Stomach (tissue), 9 donors: ENCODE measurements around the gene CCDC148. TPM values are rescaled to one million over a fixed set of nuclear protein-coding genes. Genes with fewer than 3 reads are reported as not detected.
"Not testable (repeated sequence)": the region's sequence is repeated elsewhere in the genome, so short reads cannot be mapped to it uniquely, and the experiment has no call there.

Experiments
- DNase-seq, 2 donors: peaks; one replicate each; pipeline versions ENCODE4 v3.0.0 to v3.0.0-alpha.2; 2013 to 2019
- H3K27ac ChIP-seq, 5 donors: fragments of 200-600 bp in 4 of 5; sonication (generic) in 4 of 5; one replicate each; pipeline ENCODE4 v1.5.1; 2013 to 2019; ENCODE audit warnings: mild to moderate bottlenecking in 1 of 5, moderate library complexity in 1 of 5
- H3K27me3 ChIP-seq, 3 donors: fragments of 200-600 bp; sonication (generic); one replicate each; pipeline ENCODE4 v1.5.1; 2017 to 2019; ENCODE audit warnings: mixed run types in 1 of 3
- H3K36me3 ChIP-seq, 4 donors: fragments of 200-600 bp; sonication (generic); 1 replicate in 3 of 4; 2 replicates in 1 of 4; pipeline ENCODE4 v1.5.1; 2016 to 2019
- H3K4me1 ChIP-seq, 4 donors: fragments of 200-600 bp; sonication (generic); one replicate each; pipeline ENCODE4 v1.5.1; 2016 to 2019
- H3K4me3 ChIP-seq, 4 donors: fragments of 200-600 bp; sonication (generic) in 3 of 4; one replicate each; pipeline ENCODE4 v1.5.1; 2016 to 2019; ENCODE audit warnings: mild to moderate bottlenecking in 1 of 4
- H3K9me3 ChIP-seq, 4 donors: fragments of 200-600 bp; sonication (generic); one replicate each; pipeline ENCODE4 v1.5.1; 2016 to 2019
- EP300 ChIP-seq: sonication (generic); formaldehyde crosslinking; IDR thresholded peaks from one replicate; pipeline ENCODE4 v1.6.1; 2017; ENCODE audit warnings: antibody characterized with exemption
- POLR2A ChIP-seq, 4 donors: fragments of 450-650 bp; IDR thresholded peaks; one replicate each; pipeline ENCODE4 v1.6.1; 2016; ENCODE audit warnings: antibody characterized with exemption in 4 of 4, control low read depth in 2 of 4, mild to moderate bottlenecking in 1 of 4, moderate library complexity in 1 of 4
- POLR2AphosphoS5 ChIP-seq, 3 donors: sonication (generic); formaldehyde crosslinking; IDR thresholded peaks; one replicate each; pipeline ENCODE4 v1.6.1; 2016; ENCODE audit warnings: antibody characterized with exemption in 3 of 3
- WGBS, 5 donors: extraction: QIAGEN DNeasy Blood & Tissue Kit in 3 of 5; methylation state at CpG; one replicate each; pipeline versions ENCODE4 v1.1.5 to v1.1.7; 2013 to 2018; 5-methylcytosine and 5-hydroxymethylcytosine counted together
- intact Hi-C: fragments of 100-400 bp; cut with DNase I; formaldehyde crosslinking; loops from one replicate; pipeline ENCODE4 v1.15.1; 2023; ENCODE audit warnings: low total_unique reads
- polyA plus RNA-seq, 3 donors: library from polyadenylated mRNA; stranded (reverse); fragments of 200-250 nt; gene quantifications; one replicate each; pipeline ENCODE4 v1.2.3, GENCODE V29; 2013
- total RNA-seq, 5 donors: library from RNA; depleted of rRNA; stranded (reverse); fragments of >200 nt; gene quantifications; one replicate each; pipeline versions ENCODE4 v1.1.0 to v1.2.3, GENCODE V29; 2014 to 2016
- TF ChIP-seq, protein P1 (sequence below), 7 experiments: fragments of 450-650 bp in 4 of 7; fragments of 200-600 bp in 3 of 7; sonication (generic) in 3 of 7; IDR thresholded peaks; one replicate each; pipeline ENCODE4 v1.5.1; 2016 to 2019; ENCODE audit warnings: antibody characterized with exemption in 7 of 7, control low read depth in 2 of 7, mild to moderate bottlenecking in 1 of 7
- donor health status: healthy with polysubstance abuse.
- donor health status: Bipolar disorder and iron deficiency.
- donor health status: healthy.

Gene CCDC148
- total and polyA plus RNA-seq, 8 donors: 0.25 to 1.3 (median 0.43) TPM; not detected in 5

DNA sequence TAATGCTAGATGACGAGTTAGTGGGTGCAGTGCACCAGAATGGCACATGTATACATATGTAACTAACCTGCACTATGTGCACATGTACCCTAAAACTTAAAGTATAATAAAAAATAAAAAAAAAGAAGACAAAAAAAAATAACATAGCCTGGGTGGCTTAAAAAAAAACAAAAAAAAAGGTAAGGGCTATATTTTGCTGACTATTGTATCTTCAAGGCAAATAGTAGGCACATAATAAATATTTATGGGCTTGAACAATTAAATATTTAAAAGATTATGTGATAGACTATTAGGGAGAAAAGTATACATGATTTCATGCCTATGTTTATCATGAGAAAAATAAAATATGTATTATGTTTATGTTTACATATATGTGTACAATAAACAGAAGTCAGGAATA, 99.4 kb downstream of the CCDC148 start:
- H3K4me1 ChIP-seq: no peaks in the 10 kb centered on the region
- intact Hi-C loops: no loop called here
- H3K27me3 ChIP-seq: no peaks in the 10 kb centered on the region
- no peak for DNase-seq
- no peaks in the 10 kb centered on the region for H3K36me3 ChIP-seq
- H3K27ac ChIP-seq: no peak overlapping the region
- peaks cover 0 to 9% (median under 1%) of the 10 kb centered on the region in 4 donors for H3K9me3 ChIP-seq
- TF ChIP-seq POLR2A (IDR thresholded peaks at IDR 0.05) (no peak), EP300 (no peak), POLR2AphosphoS5 (IDR thresholded peaks at IDR 0.05) (no peak)
- TF ChIP-seq, protein P1, sequence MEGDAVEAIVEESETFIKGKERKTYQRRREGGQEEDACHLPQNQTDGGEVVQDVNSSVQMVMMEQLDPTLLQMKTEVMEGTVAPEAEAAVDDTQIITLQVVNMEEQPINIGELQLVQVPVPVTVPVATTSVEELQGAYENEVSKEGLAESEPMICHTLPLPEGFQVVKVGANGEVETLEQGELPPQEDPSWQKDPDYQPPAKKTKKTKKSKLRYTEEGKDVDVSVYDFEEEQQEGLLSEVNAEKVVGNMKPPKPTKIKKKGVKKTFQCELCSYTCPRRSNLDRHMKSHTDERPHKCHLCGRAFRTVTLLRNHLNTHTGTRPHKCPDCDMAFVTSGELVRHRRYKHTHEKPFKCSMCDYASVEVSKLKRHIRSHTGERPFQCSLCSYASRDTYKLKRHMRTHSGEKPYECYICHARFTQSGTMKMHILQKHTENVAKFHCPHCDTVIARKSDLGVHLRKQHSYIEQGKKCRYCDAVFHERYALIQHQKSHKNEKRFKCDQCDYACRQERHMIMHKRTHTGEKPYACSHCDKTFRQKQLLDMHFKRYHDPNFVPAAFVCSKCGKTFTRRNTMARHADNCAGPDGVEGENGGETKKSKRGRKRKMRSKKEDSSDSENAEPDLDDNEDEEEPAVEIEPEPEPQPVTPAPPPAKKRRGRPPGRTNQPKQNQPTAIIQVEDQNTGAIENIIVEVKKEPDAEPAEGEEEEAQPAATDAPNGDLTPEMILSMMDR (IDR thresholded peaks at IDR 0.05): no peak
- 79 to 95% (median 86%) methylated on average over 1 of the region's 1 CpG for WGBS, 5 donors
- H3K4me3 ChIP-seq: no peak overlapping the region

DNA sequence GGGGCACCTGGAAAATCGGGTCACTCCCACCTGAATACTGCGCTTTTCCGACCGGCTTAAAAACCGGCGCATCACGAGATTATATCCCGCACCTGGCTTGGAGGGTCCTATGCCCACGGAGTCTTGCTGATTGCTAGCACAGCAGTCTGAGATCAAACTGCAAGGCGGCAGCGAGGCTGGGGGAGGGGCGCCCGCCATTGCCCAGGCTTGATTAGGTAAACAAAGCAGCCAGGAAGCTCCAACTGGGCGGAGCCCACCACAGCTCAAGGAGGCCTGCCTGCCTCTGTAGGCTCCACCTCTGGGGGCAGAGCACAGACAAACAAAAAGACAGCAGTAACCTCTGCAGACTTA, 105.1 kb downstream of the CCDC148 start:
- intact Hi-C loops, H3K9me3 ChIP-seq, H3K4me1 ChIP-seq, H3K4me3 ChIP-seq, H3K27ac ChIP-seq, DNase-seq, H3K36me3 ChIP-seq, H3K27me3 ChIP-seq: not testable (repeated sequence)
- WGBS, 5 donors: 80 to 93% (median 92%) methylated on average over 8 to 9 of the region's 14 CpGs; no CpG with 5 or more reads in 2 of the 5 donors

DNA sequence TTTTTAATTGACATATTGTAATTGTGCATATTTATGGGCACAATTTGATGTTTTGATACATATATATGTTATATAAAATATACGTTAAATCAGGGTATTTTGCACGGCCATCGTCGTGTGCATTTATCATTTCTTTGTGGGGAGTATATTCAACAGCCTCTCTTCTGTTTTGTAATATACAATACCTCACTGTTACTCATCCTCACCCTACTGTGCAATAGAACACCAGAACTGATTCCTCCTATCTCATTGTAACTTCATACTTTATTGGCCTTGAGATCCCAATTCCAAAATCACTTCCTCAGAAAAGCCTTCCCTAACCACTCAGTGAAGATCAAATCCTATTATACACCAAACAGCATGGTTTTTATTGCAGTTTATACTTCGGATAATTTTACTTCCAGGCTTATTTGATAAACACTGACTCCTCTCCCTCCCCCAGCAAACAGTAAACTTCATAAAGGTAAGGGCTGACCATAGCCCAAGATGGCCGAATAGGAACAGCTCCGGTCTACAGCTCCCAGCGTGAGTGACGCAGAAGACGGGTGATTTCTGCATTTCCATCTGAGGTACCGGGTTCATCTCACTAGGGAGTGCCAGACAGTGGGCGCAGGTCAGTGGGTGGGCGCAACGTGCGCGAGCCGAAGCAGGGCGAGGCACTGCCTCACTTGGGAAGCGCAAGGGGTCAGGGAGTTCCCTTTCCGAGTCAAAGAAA, 105.6 kb downstream of the CCDC148 start:
- intact Hi-C loops, H3K27ac ChIP-seq, H3K36me3 ChIP-seq, DNase-seq, H3K27me3 ChIP-seq, H3K9me3 ChIP-seq, H3K4me3 ChIP-seq, H3K4me1 ChIP-seq: not testable (repeated sequence)
- WGBS, 5 donors: 92 to 97% (median 95%) methylated on average over 12 to 20 of the region's 20 CpGs

DNA sequence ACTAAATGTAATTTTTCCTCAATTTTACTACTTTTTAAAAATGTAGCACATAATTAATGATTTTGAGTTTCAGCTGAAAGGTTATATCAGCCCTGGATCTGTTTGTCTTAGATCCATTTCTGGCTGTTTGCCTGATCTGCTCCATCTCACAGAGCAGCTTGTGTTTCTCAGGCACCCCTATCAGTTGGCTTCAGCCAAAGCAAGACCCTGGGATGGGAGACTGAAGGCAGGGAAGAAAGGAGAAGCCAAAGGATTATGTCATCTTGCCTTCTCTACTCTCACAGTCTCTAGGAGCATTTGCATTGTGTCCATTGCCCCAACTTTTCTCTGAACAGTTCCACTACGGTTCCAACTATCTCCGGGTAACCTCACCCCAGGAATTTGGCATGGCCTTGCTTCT, 110.5 kb downstream of the CCDC148 start:
- peak in 1 of 2 donors; percentile 18 for DNase-seq
- Histone ChIP-seq H3K9me3 (no peaks in the 10 kb centered on the region), H3K27ac (no peak overlapping the region), H3K36me3 (no peaks in the 10 kb centered on the region), H3K4me3 (no peak overlapping the region), H3K4me1 (no peaks in the 10 kb centered on the region), H3K27me3 (no peaks in the 10 kb centered on the region)
- WGBS, 5 donors: 59 to 84% (median 73%) methylated on average over 2 of the region's 2 CpGs
- TF ChIP-seq POLR2A (IDR thresholded peaks at IDR 0.05) (no peak), POLR2AphosphoS5 (IDR thresholded peaks at IDR 0.05) (no peak), EP300 (no peak)
- TF ChIP-seq, protein P1 (IDR thresholded peaks at IDR 0.05): no peak
- intact Hi-C loops: no loop called here

DNA sequence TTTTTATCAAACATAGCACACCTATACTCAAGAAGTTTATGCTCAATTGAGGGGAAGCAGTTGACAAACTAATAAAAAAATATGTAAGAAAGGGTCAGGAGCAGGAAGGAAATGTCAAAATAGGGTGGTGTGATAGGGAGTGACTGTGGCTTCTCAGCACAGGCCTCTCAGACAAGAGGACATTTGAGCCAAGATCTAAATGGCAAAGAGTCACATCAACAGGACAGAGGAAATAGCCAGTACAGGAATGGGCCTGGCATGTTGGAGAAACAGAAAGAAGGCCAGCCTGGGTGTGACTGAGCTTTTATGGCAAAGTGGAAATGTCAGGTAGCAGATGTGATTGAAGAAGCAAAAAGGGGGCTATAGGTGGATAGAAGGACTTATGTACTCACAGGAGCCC, 117.0 kb downstream of the CCDC148 start:
- Histone ChIP-seq H3K27ac (no peak overlapping the region), H3K27me3 (no peaks in the 10 kb centered on the region), H3K4me1 (no peaks in the 10 kb centered on the region), H3K9me3 (no peaks in the 10 kb centered on the region), H3K4me3 (no peak overlapping the region), H3K36me3 (no peaks in the 10 kb centered on the region)
- no peak for DNase-seq
- intact Hi-C loops: no loop called here
- TF ChIP-seq, protein P1 (IDR thresholded peaks at IDR 0.05): no peak
- TF ChIP-seq POLR2AphosphoS5 (IDR thresholded peaks at IDR 0.05) (no peak), EP300 (no peak), POLR2A (IDR thresholded peaks at IDR 0.05) (no peak)
